ENCODE results near the gene SIDT1. TPM values are rescaled to one million over a fixed set of nuclear protein-coding genes. Genes with fewer than 3 reads are reported as not detected.

Gene SIDT1
- total RNA-seq, 1 donor from 2014 or later, result not detected

DNA sequence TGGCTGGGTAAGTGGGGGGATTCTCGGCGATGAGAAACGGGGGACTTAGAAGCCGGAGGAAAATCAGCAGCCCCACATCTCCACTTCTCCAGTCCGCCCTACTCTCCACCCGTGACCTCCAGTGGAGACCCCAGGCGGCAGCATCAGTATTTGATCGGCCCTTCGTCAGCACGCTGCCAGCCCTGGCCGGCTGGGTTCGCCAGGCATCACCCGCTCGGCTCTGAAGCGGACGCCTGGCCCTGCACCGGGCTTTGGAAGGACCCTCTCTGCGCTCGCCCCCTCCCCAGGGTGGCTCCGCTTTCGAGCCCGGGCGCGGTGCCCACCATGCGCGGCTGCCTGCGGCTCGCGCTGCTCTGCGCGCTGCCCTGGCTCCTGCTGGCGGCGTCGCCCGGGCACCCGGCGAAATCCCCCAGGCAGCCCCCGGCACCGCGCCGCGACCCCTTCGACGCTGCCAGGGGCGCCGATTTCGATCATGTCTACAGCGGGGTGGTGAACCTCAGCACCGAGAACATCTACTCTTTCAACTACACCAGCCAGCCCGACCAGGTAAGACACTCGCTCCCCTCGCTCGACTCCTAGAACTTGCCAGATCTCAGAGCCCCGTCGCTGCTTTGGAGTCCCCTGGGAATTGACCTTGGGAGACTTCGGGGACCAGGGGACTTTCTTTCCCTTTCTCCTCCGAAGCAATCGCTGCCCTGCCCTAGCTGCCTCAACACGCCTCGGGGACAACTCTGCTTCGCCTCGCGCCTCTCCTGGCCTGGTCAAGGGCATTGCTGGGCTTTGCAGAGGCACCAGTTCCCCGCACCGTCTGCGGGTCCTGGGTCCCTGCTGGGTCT lies 561 bp downstream of the SIDT1 start:
- Mint-ChIP-seq H3K27ac (ENCODE audit: unreplicated experiment) (no peak overlapping the region), H3K4me1 (ENCODE audit: low read depth) (peaks cover 26% of the 10 kb centered on the region), H3K36me3 (ENCODE audit: low read depth) (peaks cover 2% of the 10 kb centered on the region), H3K4me3 (ENCODE audit: unreplicated experiment) (peak overlapping the region; percentile 85), H3K9me3 (ENCODE audit: low read depth) (no peaks in the 10 kb centered on the region), H3K27me3 (ENCODE audit: low read depth) (peaks cover 67% of the 10 kb centered on the region)
- DNase-seq (ENCODE audit: low spot score), result no peak
- TF ChIP-seq CTCF (IDR thresholded peaks at IDR 0.05), result peak; percentile 19

DNA sequence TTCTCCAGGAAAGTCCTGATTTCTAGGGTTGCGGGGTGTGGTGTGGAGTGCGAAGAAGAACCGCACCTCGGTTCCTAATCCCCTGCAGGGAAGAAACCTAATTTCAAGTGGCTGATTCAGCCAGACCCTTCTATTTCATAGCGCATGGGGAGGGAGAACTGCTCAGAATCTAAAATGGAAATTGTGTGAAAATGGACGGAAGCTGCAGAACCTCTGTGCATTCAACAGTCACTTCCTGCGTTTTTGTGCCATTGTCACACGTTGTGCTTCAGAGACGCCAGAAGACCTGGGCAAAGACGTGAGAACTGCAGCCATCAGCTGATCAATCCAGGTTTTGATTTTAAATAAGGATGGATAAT lies 1.2 kb downstream of the SIDT1 start:
- Mint-ChIP-seq H3K36me3 (ENCODE audit: low read depth) (peaks cover 2% of the 10 kb centered on the region), H3K4me3 (ENCODE audit: unreplicated experiment) (peak overlapping the region; percentile 85), H3K4me1 (ENCODE audit: low read depth) (peaks cover 26% of the 10 kb centered on the region), H3K27ac (ENCODE audit: unreplicated experiment) (no peak overlapping the region), H3K9me3 (ENCODE audit: low read depth) (no peaks in the 10 kb centered on the region), H3K27me3 (ENCODE audit: low read depth) (peaks cover 64% of the 10 kb centered on the region)
- no peak for TF ChIP-seq CTCF (IDR thresholded peaks at IDR 0.05)
- DNase-seq (ENCODE audit: low spot score), result no peak

DNA sequence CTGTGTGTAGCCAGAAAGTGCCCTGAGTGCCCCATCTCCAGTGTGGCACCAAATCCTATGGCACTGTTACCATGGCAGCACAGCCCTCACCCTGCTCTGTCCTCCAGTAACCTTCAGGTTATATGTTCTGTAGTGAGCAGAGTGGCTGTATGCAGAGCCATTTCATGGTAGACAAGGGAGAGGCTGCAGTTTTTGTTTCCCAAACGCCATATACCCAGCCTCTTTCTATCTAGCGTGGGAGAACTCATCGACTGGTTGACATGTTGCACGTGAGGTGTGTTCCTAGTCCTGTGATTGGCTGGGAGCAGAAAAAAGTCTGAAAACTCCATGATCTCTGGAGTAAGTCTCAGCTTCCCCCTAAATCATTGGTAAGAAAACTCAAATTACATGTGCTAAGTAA lies 2.0 kb downstream of the SIDT1 start:
- H3K36me3 Mint-ChIP-seq (ENCODE audit: low read depth), result peaks cover 2% of the 10 kb centered on the region
- H3K27ac Mint-ChIP-seq (ENCODE audit: unreplicated experiment), result no peak overlapping the region
- H3K4me3 Mint-ChIP-seq (ENCODE audit: unreplicated experiment), result no peak overlapping the region
- H3K9me3 Mint-ChIP-seq (ENCODE audit: low read depth), result no peaks in the 10 kb centered on the region
- no peak for DNase-seq (ENCODE audit: low spot score)
- no peak for TF ChIP-seq CTCF (IDR thresholded peaks at IDR 0.05)
- peaks cover 58% of the 10 kb centered on the region for H3K27me3 Mint-ChIP-seq (ENCODE audit: low read depth)
- peaks cover 26% of the 10 kb centered on the region for H3K4me1 Mint-ChIP-seq (ENCODE audit: low read depth)

- H3K36me3 Mint-ChIP-seq (ENCODE audit: low read depth), result no peaks in the 10 kb centered on the region
- H3K27ac Mint-ChIP-seq (ENCODE audit: unreplicated experiment), result no peak overlapping the region
- H3K27me3 Mint-ChIP-seq (ENCODE audit: low read depth), result peaks cover 50% of the 10 kb centered on the region
- no peak for DNase-seq (ENCODE audit: low spot score)
- H3K4me1 Mint-ChIP-seq (ENCODE audit: low read depth), result peaks cover 26% of the 10 kb centered on the region
- peak; percentile 53 for TF ChIP-seq CTCF (IDR thresholded peaks at IDR 0.05)
- no peak overlapping the region for H3K4me3 Mint-ChIP-seq (ENCODE audit: unreplicated experiment)
- no peaks in the 10 kb centered on the region for H3K9me3 Mint-ChIP-seq (ENCODE audit: low read depth)
Measured at GRCh38 chr3:113535898-113536297, 3.5 kb downstream of the SIDT1 start.

DNA sequence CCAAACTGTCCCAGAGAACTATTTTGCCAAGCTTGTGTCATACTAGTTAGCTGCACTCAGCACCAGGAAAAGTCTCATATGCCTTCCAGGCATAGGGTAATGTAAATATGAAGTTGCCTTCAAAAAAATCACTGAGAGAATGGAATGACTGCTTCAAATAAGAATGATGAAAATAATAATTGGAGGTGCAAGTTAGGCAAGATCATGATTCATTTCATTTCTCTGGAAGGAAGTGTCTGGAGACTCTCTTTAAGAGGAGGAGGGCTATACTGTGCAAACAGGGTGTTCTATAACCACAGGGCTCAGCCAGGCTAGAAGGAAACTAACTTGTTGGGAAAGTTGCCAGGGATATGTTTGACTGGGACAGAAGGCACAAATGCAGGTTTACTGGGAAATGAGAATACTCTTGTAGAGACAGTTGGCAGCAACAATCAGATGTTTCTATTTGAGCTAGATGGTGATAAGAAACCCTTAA lies 4.3 kb downstream of the SIDT1 start:
- TF ChIP-seq CTCF (IDR thresholded peaks at IDR 0.05), result no peak
- no peak overlapping the region for H3K4me3 Mint-ChIP-seq (ENCODE audit: unreplicated experiment)
- H3K4me1 Mint-ChIP-seq (ENCODE audit: low read depth), result peaks cover 26% of the 10 kb centered on the region
- H3K27ac Mint-ChIP-seq (ENCODE audit: unreplicated experiment), result no peak overlapping the region
- no peaks in the 10 kb centered on the region for H3K36me3 Mint-ChIP-seq (ENCODE audit: low read depth)
- H3K9me3 Mint-ChIP-seq (ENCODE audit: low read depth), result no peaks in the 10 kb centered on the region
- DNase-seq (ENCODE audit: low spot score), result no peak
- peaks cover 42% of the 10 kb centered on the region for H3K27me3 Mint-ChIP-seq (ENCODE audit: low read depth)

Measured in chondrocyte (in vitro differentiated cells).